ENCODE data around the gene USHBP1. TPM values are rescaled to one million over a fixed set of nuclear protein-coding genes. Genes with fewer than 3 reads are reported as not detected.

USHBP1 gene
- total RNA-seq, 1 experiment from 2014 or later = 6.4 TPM

- Mint-ChIP-seq H3K27ac (peak within 1 kb of the TSS; percentile 90 to 99 (median 98)), H3K27me3 (ENCODE audit: low read depth) (no peaks in the 10 kb centered on the region), H3K9me3 (no peaks in the 10 kb centered on the region), H3K4me3 (peak within 1 kb of the TSS; percentile 79 to 92), H3K4me1 (peaks cover 7 to 15% of the 10 kb centered on the region in 2 experiments; a peak in 3 of 4 replicates), H3K36me3 (ENCODE audit: insufficient read depth in 1 of 3, low read depth in 3 of 3) (peaks cover 13 to 43% (median 37%) of the 10 kb centered on the region in 3 experiments)
- Histone ChIP-seq H4K5ac (ENCODE audit: insufficient read length, low read depth, low read length) (peak within 1 kb of the TSS; percentile 74), H4K20me1 (ENCODE audit: control insufficient read depth, insufficient read depth, insufficient read length) (no peaks in the 10 kb centered on the region), H2BK5ac (ENCODE audit: insufficient read length, low read length) (peak within 1 kb of the TSS; percentile 55), H2BK120ac (ENCODE audit: low read depth, low read length, poor library complexity, severe bottlenecking) (no peak within 1 kb of the TSS), H4K8ac (replicated peaks; ENCODE audit: insufficient read length, low read depth, low read length) (peak within 1 kb of the TSS; percentile 12), H3K4me1 (ENCODE audit: insufficient read depth, low read length) (no peaks in the 10 kb centered on the region; the same call in 1 of the 2 replicates), H2BK12ac (ENCODE audit: insufficient read length, low read depth, low read length) (peak within 1 kb of the TSS; percentile 58), H3K4ac (ENCODE audit: low read depth, low read length) (peak within 1 kb of the TSS; percentile 57), H3K23ac (ENCODE audit: insufficient read length, low read depth, low read length) (no peak within 1 kb of the TSS), H3K27me3 (ENCODE audit: insufficient read depth, low read length) (no peaks in the 10 kb centered on the region), H3K79me1 (ENCODE audit: insufficient read depth, low read depth, low read length, poor library complexity, severe bottlenecking) (no peaks in the 10 kb centered on the region), H3K4me2 (ENCODE audit: insufficient read depth, insufficient read length, low read length) (peak within 1 kb of the TSS; percentile 82), H2AK5ac (ENCODE audit: insufficient read length, low read length) (no peak within 1 kb of the TSS), H4K91ac (ENCODE audit: insufficient read length, low read depth, low read length) (peak within 1 kb of the TSS; percentile 11), H3K79me2 (ENCODE audit: insufficient read depth, low read length) (no peaks in the 10 kb centered on the region), H3T11ph (ENCODE audit: low read length) (no peak within 1 kb of the TSS), H3K18ac (ENCODE audit: insufficient read length, low read depth, low read length) (peak within 1 kb of the TSS; percentile 99), H3K23me2 (ENCODE audit: insufficient read length, low read depth, low read length, poor library complexity, severe bottlenecking) (peaks cover 5% of the 10 kb centered on the region), H2AFZ (ENCODE audit: low read length) (no peak within 1 kb of the TSS), H3K9me3 (ENCODE audit: control insufficient read depth, low read depth, low read length) (no peaks in the 10 kb centered on the region), H3K14ac (ENCODE audit: insufficient read depth, low read length) (peak within 1 kb of the TSS; percentile 99), H3K9ac (ENCODE audit: extremely low read depth, insufficient read length, low read length) (peak within 1 kb of the TSS; percentile 90), H2BK15ac (ENCODE audit: low read depth, low read length) (0 out of 2 replicates have a peak within 1 kb of the TSS, but pooled peaks have one; percentile 4), H3K56ac (ENCODE audit: insufficient read length, low read depth, low read length) (no peak within 1 kb of the TSS), H3K27ac (ENCODE audit: insufficient read length, low read depth, low read length) (peak within 1 kb of the TSS; percentile 54), H2BK20ac (ENCODE audit: low read depth, low read length, poor library complexity, severe bottlenecking) (no peak within 1 kb of the TSS)
- TF ChIP-seq CTCF (conservative IDR thresholded peaks at IDR 0.05) = no peak
- WGBS (ENCODE audit: extremely low coverage, insufficient read length, low lambda C conversion rate) = no CpG with 5 or more reads among the region's 56 CpGs
- peak; percentile 93 for DNase-seq
Observed at GRCh38 chr19:17215127-17215971, 49.2 kb downstream of the USHBP1 start, which contains the start of gene USE1. Gene USE1, plus strand, starts transcription at chr19:17215357. Its CDS starts 49 bp downstream, at chr19:17215406.

Measured in H9 (cell line).